ENCODE measurements around the gene ANKRD18A. TPM values are rescaled to one million over a fixed set of nuclear protein-coding genes. Genes with fewer than 3 reads are reported as not detected.
"Not testable (repeated sequence)": the region's sequence is repeated elsewhere in the genome, so short reads cannot be mapped to it uniquely, and the experiment has no call there.

The ANKRD18A gene
- total and polyA plus RNA-seq, 2 donors (not counting 3 experiments of a cell fraction or from before 2014, with no cell fraction given): 3.2 TPM; not detected in 1

GRCh38 chr9:38559172-38559571 is 61.2 kb downstream of the ANKRD18A start:
- CTCF ChIA-PET; POLR2A ChIA-PET; intact Hi-C loops (cut with micrococcal nuclease); H3K27ac ChIP-seq (ENCODE audit: insufficient read depth, low read depth, low read length); BruUV-seq (replicated peaks); FAIRE-seq; H3K9ac ChIP-seq (replicated peaks; ENCODE audit: extremely low read depth, insufficient read depth, low read length); H4K20me1 ChIP-seq (replicated peaks; ENCODE audit: control insufficient read depth, extremely low read depth, insufficient read depth, low read length); H3K27me3 ChIP-seq (ENCODE audit: control insufficient read depth in 2 of 2, insufficient read depth in 2 of 2, low read length in 2 of 2); H3K36me3 ChIP-seq (ENCODE audit: control insufficient read depth in 2 of 2, extremely low read depth in 1 of 2, insufficient read depth in 2 of 2, low read length in 2 of 2); H3K9me1 ChIP-seq (replicated peaks; ENCODE audit: control insufficient read depth, extremely low read depth, insufficient read depth, low read length); dilution Hi-C loops (cut with MboI; ENCODE audit: extremely low pct_ligation_motif_present, low sequenced_read_pairs); H3K79me2 ChIP-seq (ENCODE audit: control insufficient read depth, insufficient read depth, low read length); H3K4me1 ChIP-seq (ENCODE audit: control insufficient read depth, extremely low read depth, insufficient read depth, low read length); H3K4me3 ChIP-seq (replicated peaks in 1 of 3; ENCODE audit: insufficient read depth in 1 of 3, low read depth in 1 of 3, low read length in 3 of 3); H3K9me3 ChIP-seq (replicated peaks; ENCODE audit: control insufficient read depth, insufficient read depth, low read length); H2AFZ ChIP-seq (ENCODE audit: low read depth, low read length); H3K4me2 ChIP-seq (ENCODE audit: insufficient read depth, low read length); DNase-seq (ENCODE audit: low read depth, low spot score): not testable (repeated sequence)

GRCh38 chr9:38557746-38558145 is 62.6 kb downstream of the ANKRD18A start:
- BruUV-seq (replicated peaks); H3K4me3 ChIP-seq (replicated peaks in 1 of 3; ENCODE audit: insufficient read depth in 1 of 3, low read depth in 1 of 3, low read length in 3 of 3); DNase-seq (ENCODE audit: low read depth, low spot score); CTCF ChIA-PET; H2AFZ ChIP-seq (ENCODE audit: low read depth, low read length); FAIRE-seq; POLR2A ChIA-PET; H3K27ac ChIP-seq (ENCODE audit: insufficient read depth, low read depth, low read length); dilution Hi-C loops (cut with MboI; ENCODE audit: extremely low pct_ligation_motif_present, low sequenced_read_pairs); intact Hi-C loops (cut with micrococcal nuclease); H3K4me2 ChIP-seq (ENCODE audit: insufficient read depth, low read length); H3K4me1 ChIP-seq (ENCODE audit: control insufficient read depth, extremely low read depth, insufficient read depth, low read length); H3K9me1 ChIP-seq (replicated peaks; ENCODE audit: control insufficient read depth, extremely low read depth, insufficient read depth, low read length); H3K9ac ChIP-seq (replicated peaks; ENCODE audit: extremely low read depth, insufficient read depth, low read length); H3K9me3 ChIP-seq (replicated peaks; ENCODE audit: control insufficient read depth, insufficient read depth, low read length); H3K36me3 ChIP-seq (ENCODE audit: control insufficient read depth in 2 of 2, extremely low read depth in 1 of 2, insufficient read depth in 2 of 2, low read length in 2 of 2); H3K79me2 ChIP-seq (ENCODE audit: control insufficient read depth, insufficient read depth, low read length); H4K20me1 ChIP-seq (replicated peaks; ENCODE audit: control insufficient read depth, extremely low read depth, insufficient read depth, low read length); H3K27me3 ChIP-seq (ENCODE audit: control insufficient read depth in 2 of 2, insufficient read depth in 2 of 2, low read length in 2 of 2): not testable (repeated sequence)

GRCh38 chr9:38554966-38555365 is 65.4 kb downstream of the ANKRD18A start:
- CTCF ChIA-PET; FAIRE-seq; H3K9ac ChIP-seq (replicated peaks; ENCODE audit: extremely low read depth, insufficient read depth, low read length); dilution Hi-C loops (cut with MboI; ENCODE audit: extremely low pct_ligation_motif_present, low sequenced_read_pairs); H3K4me1 ChIP-seq (ENCODE audit: control insufficient read depth, extremely low read depth, insufficient read depth, low read length); H2AFZ ChIP-seq (ENCODE audit: low read depth, low read length); H3K9me3 ChIP-seq (replicated peaks; ENCODE audit: control insufficient read depth, insufficient read depth, low read length); H3K79me2 ChIP-seq (ENCODE audit: control insufficient read depth, insufficient read depth, low read length); H3K4me3 ChIP-seq (replicated peaks in 1 of 3; ENCODE audit: insufficient read depth in 1 of 3, low read depth in 1 of 3, low read length in 3 of 3); H3K27ac ChIP-seq (ENCODE audit: insufficient read depth, low read depth, low read length); H3K27me3 ChIP-seq (ENCODE audit: control insufficient read depth in 2 of 2, insufficient read depth in 2 of 2, low read length in 2 of 2); DNase-seq (ENCODE audit: low read depth, low spot score); H4K20me1 ChIP-seq (replicated peaks; ENCODE audit: control insufficient read depth, extremely low read depth, insufficient read depth, low read length); POLR2A ChIA-PET; intact Hi-C loops (cut with micrococcal nuclease); H3K9me1 ChIP-seq (replicated peaks; ENCODE audit: control insufficient read depth, extremely low read depth, insufficient read depth, low read length); H3K4me2 ChIP-seq (ENCODE audit: insufficient read depth, low read length); BruUV-seq (replicated peaks); H3K36me3 ChIP-seq (ENCODE audit: control insufficient read depth in 2 of 2, extremely low read depth in 1 of 2, insufficient read depth in 2 of 2, low read length in 2 of 2): not testable (repeated sequence)

GRCh38 chr9:38553019-38553418 is 67.4 kb downstream of the ANKRD18A start:
- H4K20me1 ChIP-seq (replicated peaks; ENCODE audit: control insufficient read depth, extremely low read depth, insufficient read depth, low read length); H3K9ac ChIP-seq (replicated peaks; ENCODE audit: extremely low read depth, insufficient read depth, low read length); intact Hi-C loops (cut with micrococcal nuclease); FAIRE-seq; DNase-seq (ENCODE audit: low read depth, low spot score); BruUV-seq (replicated peaks); CTCF ChIA-PET; H3K27ac ChIP-seq (ENCODE audit: insufficient read depth, low read depth, low read length); H3K4me2 ChIP-seq (ENCODE audit: insufficient read depth, low read length); dilution Hi-C loops (cut with MboI; ENCODE audit: extremely low pct_ligation_motif_present, low sequenced_read_pairs); H2AFZ ChIP-seq (ENCODE audit: low read depth, low read length); H3K79me2 ChIP-seq (ENCODE audit: control insufficient read depth, insufficient read depth, low read length); H3K36me3 ChIP-seq (ENCODE audit: control insufficient read depth in 2 of 2, extremely low read depth in 1 of 2, insufficient read depth in 2 of 2, low read length in 2 of 2); POLR2A ChIA-PET; H3K9me3 ChIP-seq (replicated peaks; ENCODE audit: control insufficient read depth, insufficient read depth, low read length); H3K9me1 ChIP-seq (replicated peaks; ENCODE audit: control insufficient read depth, extremely low read depth, insufficient read depth, low read length); H3K4me3 ChIP-seq (replicated peaks in 1 of 3; ENCODE audit: insufficient read depth in 1 of 3, low read depth in 1 of 3, low read length in 3 of 3); H3K27me3 ChIP-seq (ENCODE audit: control insufficient read depth in 2 of 2, insufficient read depth in 2 of 2, low read length in 2 of 2); H3K4me1 ChIP-seq (ENCODE audit: control insufficient read depth, extremely low read depth, insufficient read depth, low read length): not testable (repeated sequence)

All from endothelial cell of umbilical vein (primary cell).